GM06990 (cell line): Measurements from ENCODE around the gene PGK2.

Source experiments
- DNase-seq: peaks from one replicate; pipeline ENCODE4 v3.0.0-alpha.2; 2011; ENCODE audit not compliant: insufficient read length; ENCODE audit errors: extremely low read depth
- H3K27me3 ChIP-seq: replicated peaks from 2 replicates; pipeline ENCODE4 v1.6.0; 2011; ENCODE audit warnings: low read length; ENCODE audit not compliant: control insufficient read depth, insufficient read depth
- H3K36me3 ChIP-seq: 2 replicates; pipeline ENCODE4 v1.5.1; 2011; ENCODE audit warnings: low read length; ENCODE audit not compliant: control insufficient read depth, insufficient read depth
- H3K4me3 ChIP-seq: replicated peaks from 2 replicates; pipeline ENCODE4 v1.5.1; 2011; ENCODE audit warnings: low read depth, mild to moderate bottlenecking, control low read depth, low read length
- CTCF ChIP-seq: IDR thresholded peaks from 2 replicates; pipeline ENCODE4 v1.5.1; 2011; ENCODE audit warnings: low read length, control low read depth, mild to moderate bottlenecking, inconsistent platforms; ENCODE audit not compliant: insufficient read depth, poor library complexity, severe bottlenecking

Gene PGK2

GRCh38 chr6:49736017-49736508 lies 51.0 kb downstream of the PGK2 start:
- no peak for DNase-seq
- no peak for TF ChIP-seq CTCF
- Histone ChIP-seq H3K27me3 (no peaks in the 10 kb centered on the region), H3K36me3 (no peaks in the 10 kb centered on the region), H3K4me3 (no peak overlapping the region)
